Thyroid gland (tissue), 4 donors: ENCODE results near the gene SCN8A.

Experiments used
- POLR2A ChIP-seq, 2 donors: fragments of 450-650 bp; IDR thresholded peaks; one replicate each; pipeline ENCODE4 v1.6.1; 2017; ENCODE audit warnings: antibody characterized with exemption in 2 of 2, mild to moderate bottlenecking in 2 of 2, moderate library complexity in 1 of 2
- TF ChIP-seq, protein P1 (sequence below), 6 experiments: fragments of 200-600 bp in 3 of 6; fragments of 450-650 bp in 3 of 6; sonication (generic) in 3 of 6; IDR thresholded peaks; one replicate each; pipeline ENCODE4 v1.5.1; 2016 to 2019; ENCODE audit warnings: antibody characterized with exemption in 6 of 6, mild to moderate bottlenecking in 2 of 6, inconsistent platforms in 1 of 6, moderate library complexity in 1 of 6

DNA sequence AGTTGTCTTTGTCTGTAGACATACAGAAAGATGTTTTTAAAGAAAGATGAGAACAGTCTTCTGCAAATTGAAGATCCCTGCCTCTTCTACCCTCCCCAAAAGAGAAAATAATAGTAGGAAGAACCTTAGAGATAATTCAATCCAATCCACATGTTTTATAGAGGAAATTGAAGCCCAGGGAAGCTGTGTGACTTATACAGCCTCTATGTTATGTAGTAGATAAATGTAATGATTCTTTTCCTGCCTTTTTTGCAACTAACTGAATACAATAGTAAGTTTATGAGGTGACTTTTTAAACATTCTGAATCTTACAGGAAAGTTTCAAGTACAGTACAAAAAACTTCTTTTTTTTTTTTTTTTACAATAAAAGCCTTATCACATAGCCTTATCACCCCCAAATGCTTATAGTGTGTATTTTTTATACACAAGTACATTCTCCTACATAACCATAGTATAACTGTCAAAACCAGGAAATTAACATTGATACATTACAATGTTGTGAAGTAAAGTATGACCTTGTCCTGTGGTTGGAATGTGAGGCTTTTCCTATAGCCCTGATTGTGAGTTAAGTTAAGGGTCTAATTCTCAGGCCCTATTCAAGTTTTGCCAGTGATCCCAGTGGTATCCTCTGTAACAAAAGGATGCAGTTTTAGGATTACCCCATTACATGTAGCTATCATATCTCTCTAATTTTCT, 163.1 kb downstream of the SCN8A start:
- TF ChIP-seq, protein P1, sequence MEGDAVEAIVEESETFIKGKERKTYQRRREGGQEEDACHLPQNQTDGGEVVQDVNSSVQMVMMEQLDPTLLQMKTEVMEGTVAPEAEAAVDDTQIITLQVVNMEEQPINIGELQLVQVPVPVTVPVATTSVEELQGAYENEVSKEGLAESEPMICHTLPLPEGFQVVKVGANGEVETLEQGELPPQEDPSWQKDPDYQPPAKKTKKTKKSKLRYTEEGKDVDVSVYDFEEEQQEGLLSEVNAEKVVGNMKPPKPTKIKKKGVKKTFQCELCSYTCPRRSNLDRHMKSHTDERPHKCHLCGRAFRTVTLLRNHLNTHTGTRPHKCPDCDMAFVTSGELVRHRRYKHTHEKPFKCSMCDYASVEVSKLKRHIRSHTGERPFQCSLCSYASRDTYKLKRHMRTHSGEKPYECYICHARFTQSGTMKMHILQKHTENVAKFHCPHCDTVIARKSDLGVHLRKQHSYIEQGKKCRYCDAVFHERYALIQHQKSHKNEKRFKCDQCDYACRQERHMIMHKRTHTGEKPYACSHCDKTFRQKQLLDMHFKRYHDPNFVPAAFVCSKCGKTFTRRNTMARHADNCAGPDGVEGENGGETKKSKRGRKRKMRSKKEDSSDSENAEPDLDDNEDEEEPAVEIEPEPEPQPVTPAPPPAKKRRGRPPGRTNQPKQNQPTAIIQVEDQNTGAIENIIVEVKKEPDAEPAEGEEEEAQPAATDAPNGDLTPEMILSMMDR (IDR thresholded peaks at IDR 0.05) = no peak
- no peak for TF ChIP-seq POLR2A (IDR thresholded peaks at IDR 0.05)
